Stimulated activated CD8-positive, alpha-beta memory T cell treated with anti-CD3 and anti-CD28 coated beads, Interleukin-2, amount 100 ng/mL, for 1 hour (primary cell): ENCODE measurements around the gene TAS2R39.

Source experiments
- DNase-seq, 2 donors: peaks; one replicate each; pipeline ENCODE4 v3.0.0-alpha.2; 2020; ENCODE audit warnings: low read depth in 2 of 2

Gene TAS2R39

GRCh38 chr7:143216151-143216550 is 32.9 kb downstream of the TAS2R39 start:
- no peak for DNase-seq

- no peak for DNase-seq
Measured at GRCh38 chr7:143216686-143217085, 33.5 kb downstream of the TAS2R39 start.

- DNase-seq: no peak
Measured at GRCh38 chr7:143217806-143218205, 34.6 kb downstream of the TAS2R39 start.

GRCh38 chr7:143221286-143221685 is 38.1 kb downstream of the TAS2R39 start:
- no peak for DNase-seq

- DNase-seq: no peak
Measured at GRCh38 chr7:143221737-143222136, 38.5 kb downstream of the TAS2R39 start, which contains the start of gene TAS2R40. Gene TAS2R40 (plus strand): TSS chr7:143222037. CDS start chr7:143222079, 42 bp downstream.

GRCh38 chr7:143222782-143223181 is 39.6 kb downstream of the TAS2R39 start:
- no peak for DNase-seq

- no peak for DNase-seq
Measured at GRCh38 chr7:143223784-143224183, 40.6 kb downstream of the TAS2R39 start.

- no peak for DNase-seq
Measured at GRCh38 chr7:143225047-143225446, 41.8 kb downstream of the TAS2R39 start.

- DNase-seq: no peak
Measured at GRCh38 chr7:143227806-143228205, 44.6 kb downstream of the TAS2R39 start.

GRCh38 chr7:143229054-143229790 is 46.0 kb downstream of the TAS2R39 start:
- DNase-seq: no peak

- DNase-seq: no peak
Measured at GRCh38 chr7:143230602-143231457, 47.6 kb downstream of the TAS2R39 start.
